ENCODE measurements around the gene TRMT44. TPM values are rescaled to one million over a fixed set of nuclear protein-coding genes. Genes with fewer than 3 reads are reported as not detected.

The TRMT44 gene
- total RNA-seq, 1 donor from 2014 or later, result 24.5 TPM

GRCh38 chr4:8494983-8495548 lies 54.5 kb downstream of the TRMT44 start:
- Mint-ChIP-seq H3K36me3 (ENCODE audit: unreplicated experiment) (no peaks in the 10 kb centered on the region), H3K9me3 (ENCODE audit: unreplicated experiment) (no peaks in the 10 kb centered on the region), H3K27ac (ENCODE audit: unreplicated experiment) (no peak overlapping the region), H3K27me3 (ENCODE audit: unreplicated experiment) (no peaks in the 10 kb centered on the region), H3K4me3 (ENCODE audit: unreplicated experiment) (no peak overlapping the region), H3K4me1 (ENCODE audit: unreplicated experiment) (no peaks in the 10 kb centered on the region)
- no peak for DNase-seq (ENCODE audit: extremely low spot score, unreplicated experiment)
- TF ChIP-seq CTCF (IDR thresholded peaks at IDR 0.05), result no peak

GRCh38 chr4:8495803-8496202 lies 55.2 kb downstream of the TRMT44 start:
- TF ChIP-seq CTCF (IDR thresholded peaks at IDR 0.05), result no peak
- H3K36me3 Mint-ChIP-seq (ENCODE audit: unreplicated experiment), result no peaks in the 10 kb centered on the region
- no peaks in the 10 kb centered on the region for H3K4me1 Mint-ChIP-seq (ENCODE audit: unreplicated experiment)
- H3K9me3 Mint-ChIP-seq (ENCODE audit: unreplicated experiment), result no peaks in the 10 kb centered on the region
- no peak overlapping the region for H3K4me3 Mint-ChIP-seq (ENCODE audit: unreplicated experiment)
- DNase-seq (ENCODE audit: extremely low spot score, unreplicated experiment), result no peak
- no peaks in the 10 kb centered on the region for H3K27me3 Mint-ChIP-seq (ENCODE audit: unreplicated experiment)
- H3K27ac Mint-ChIP-seq (ENCODE audit: unreplicated experiment), result no peak overlapping the region

- Mint-ChIP-seq H3K4me1 (ENCODE audit: unreplicated experiment) (no peaks in the 10 kb centered on the region), H3K4me3 (ENCODE audit: unreplicated experiment) (no peak overlapping the region), H3K27ac (ENCODE audit: unreplicated experiment) (no peak overlapping the region), H3K27me3 (ENCODE audit: unreplicated experiment) (peaks cover 4% of the 10 kb centered on the region), H3K36me3 (ENCODE audit: unreplicated experiment) (no peaks in the 10 kb centered on the region), H3K9me3 (ENCODE audit: unreplicated experiment) (no peaks in the 10 kb centered on the region)
- no peak for DNase-seq (ENCODE audit: extremely low spot score, unreplicated experiment)
- TF ChIP-seq CTCF (IDR thresholded peaks at IDR 0.05), result no peak
Observed at GRCh38 chr4:8497762-8498161, 57.2 kb downstream of the TRMT44 start.

GRCh38 chr4:8500966-8501365 lies 60.4 kb downstream of the TRMT44 start:
- Mint-ChIP-seq H3K4me3 (ENCODE audit: unreplicated experiment) (no peak overlapping the region), H3K4me1 (ENCODE audit: unreplicated experiment) (peaks cover 7% of the 10 kb centered on the region), H3K27ac (ENCODE audit: unreplicated experiment) (no peak overlapping the region), H3K27me3 (ENCODE audit: unreplicated experiment) (peaks cover 4% of the 10 kb centered on the region), H3K9me3 (ENCODE audit: unreplicated experiment) (no peaks in the 10 kb centered on the region), H3K36me3 (ENCODE audit: unreplicated experiment) (no peaks in the 10 kb centered on the region)
- no peak for DNase-seq (ENCODE audit: extremely low spot score, unreplicated experiment)
- no peak for TF ChIP-seq CTCF (IDR thresholded peaks at IDR 0.05)

GRCh38 chr4:8501781-8502180 lies 61.2 kb downstream of the TRMT44 start:
- H3K4me1 Mint-ChIP-seq (ENCODE audit: unreplicated experiment), result peaks cover 15% of the 10 kb centered on the region
- no peak for TF ChIP-seq CTCF (IDR thresholded peaks at IDR 0.05)

More at GRCh38 chr4:8501781-8502180, 61.2 kb downstream of the TRMT44 start:
- no peaks in the 10 kb centered on the region for H3K9me3 Mint-ChIP-seq (ENCODE audit: unreplicated experiment)
- H3K27me3 Mint-ChIP-seq (ENCODE audit: unreplicated experiment), result peaks cover 4% of the 10 kb centered on the region
- H3K27ac Mint-ChIP-seq (ENCODE audit: unreplicated experiment), result no peak overlapping the region
- H3K4me3 Mint-ChIP-seq (ENCODE audit: unreplicated experiment), result no peak overlapping the region
- DNase-seq (ENCODE audit: extremely low spot score, unreplicated experiment), result no peak
- H3K36me3 Mint-ChIP-seq (ENCODE audit: unreplicated experiment), result no peaks in the 10 kb centered on the region

Data from osteocyte (in vitro differentiated cells).